ENCODE results near the gene ASAH2.

ASAH2 gene

DNA sequence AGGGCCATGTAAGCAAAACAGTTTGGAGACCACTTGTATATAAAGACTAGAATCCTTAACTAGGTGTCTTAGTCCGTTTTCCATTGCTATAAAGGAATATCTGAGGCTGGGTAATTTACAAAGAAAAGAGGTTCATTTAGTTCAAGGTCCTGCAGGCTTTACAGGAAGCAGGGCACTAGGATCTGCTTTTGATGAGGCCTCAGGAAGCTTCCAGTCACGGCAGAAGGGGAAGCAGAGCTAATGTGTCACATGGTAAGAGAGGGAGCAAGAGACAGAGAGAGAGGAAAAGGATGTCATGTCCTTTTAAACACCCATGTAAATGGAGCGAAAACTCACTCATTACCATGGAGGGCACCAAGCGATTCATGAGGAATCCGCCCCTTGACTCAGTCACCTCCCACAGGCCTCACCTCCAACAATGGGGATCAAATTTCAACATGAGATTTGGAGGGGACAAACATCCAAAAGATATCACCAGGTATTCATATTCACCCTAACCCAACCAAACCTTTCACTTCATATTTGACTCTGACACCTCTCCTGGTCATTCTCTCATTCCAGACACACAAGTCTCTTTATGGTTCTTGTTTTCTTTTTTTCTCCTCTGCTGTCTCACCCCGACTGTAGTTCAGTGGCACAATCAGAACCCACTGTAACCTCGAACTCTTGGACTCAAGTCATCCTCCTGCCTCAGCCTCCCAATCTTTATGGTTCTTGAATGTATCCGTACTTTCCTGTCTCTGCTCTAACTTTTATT lies 30.1 kb upstream of the ASAH2 start:
- H3K27me3 ChIP-seq, result peaks cover 35% of the 10 kb centered on the region
- TF ChIP-seq CTCF (IDR thresholded peaks at IDR 0.05), result no peak
- no peak overlapping the region for H3K4me3 ChIP-seq (ENCODE audit: low read depth in 1 of 2, low read length in 1 of 2)
- H3K36me3 ChIP-seq, result no peaks in the 10 kb centered on the region
- no peaks in the 10 kb centered on the region for H3K4me1 ChIP-seq (ENCODE audit: control insufficient read depth in 1 of 2, insufficient read depth in 1 of 2, low read depth in 1 of 2, low read length in 1 of 2)
- H3K9me3 ChIP-seq, result no peaks in the 10 kb centered on the region
- no peak overlapping the region for H3K27ac ChIP-seq

DNA sequence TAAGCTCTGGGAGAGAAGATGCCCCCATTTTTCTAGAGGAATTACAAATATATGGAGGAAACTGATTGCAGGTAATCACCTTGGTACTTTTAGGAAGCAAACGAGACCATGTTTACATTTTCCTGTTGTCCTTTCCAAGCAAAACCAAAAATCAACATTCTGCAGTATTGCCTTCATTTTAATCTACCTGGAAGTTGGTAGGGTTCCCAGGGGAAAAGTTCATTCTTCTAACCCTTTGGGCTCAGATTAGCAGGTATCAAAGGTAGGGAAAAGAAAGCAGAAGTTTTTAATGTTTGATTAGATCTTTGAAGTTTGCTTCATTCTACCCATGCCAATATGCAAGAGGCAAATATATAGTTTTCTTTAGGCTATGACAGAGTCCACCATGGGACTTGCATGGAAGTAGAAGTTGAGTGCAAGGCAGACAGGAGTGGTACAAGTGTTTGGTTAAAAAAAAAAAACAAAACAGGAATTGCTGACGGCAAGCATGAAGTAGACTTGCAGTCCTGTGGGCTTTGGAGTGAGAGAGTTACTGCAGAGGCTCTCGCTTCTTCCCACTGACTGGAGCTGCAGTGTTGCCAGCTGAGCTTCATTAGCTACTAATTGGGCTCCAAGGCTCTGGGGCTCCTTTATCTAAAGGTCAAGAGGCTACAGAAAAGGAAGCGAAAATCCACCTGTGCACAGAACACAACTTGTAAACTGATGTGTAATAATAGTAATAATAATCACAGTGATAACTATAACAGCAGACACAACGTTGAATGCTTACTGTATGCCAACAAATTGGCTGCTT lies 28.9 kb upstream of the ASAH2 start:
- Histone ChIP-seq H3K27ac (no peak overlapping the region), H3K27me3 (peaks cover 38% of the 10 kb centered on the region), H3K9me3 (no peaks in the 10 kb centered on the region), H3K36me3 (no peaks in the 10 kb centered on the region), H3K4me3 (ENCODE audit: low read depth in 1 of 2, low read length in 1 of 2) (no peak overlapping the region), H3K4me1 (ENCODE audit: control insufficient read depth in 1 of 2, insufficient read depth in 1 of 2, low read depth in 1 of 2, low read length in 1 of 2) (no peaks in the 10 kb centered on the region)
- TF ChIP-seq CTCF (IDR thresholded peaks at IDR 0.05), result no peak

DNA sequence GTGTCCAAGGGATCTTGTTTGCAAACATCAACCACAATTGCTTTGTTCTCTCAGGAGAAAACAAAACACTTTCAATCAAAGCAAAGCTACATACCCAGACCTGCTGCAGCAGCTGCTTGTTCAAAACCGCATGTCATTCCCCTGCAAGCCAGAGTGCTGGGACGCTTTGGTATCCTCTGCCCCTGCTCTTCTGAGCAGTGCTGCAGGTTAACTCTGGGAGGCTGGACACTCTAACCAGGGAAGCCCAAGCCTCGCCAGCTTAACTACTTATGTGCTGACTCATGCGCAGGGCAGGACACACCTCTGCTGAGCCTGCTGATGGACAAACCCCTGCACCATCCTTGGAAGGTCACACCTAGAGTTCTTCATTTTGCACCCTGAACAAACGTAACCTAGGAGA lies 28.2 kb upstream of the ASAH2 start:
- H3K4me1 ChIP-seq (ENCODE audit: control insufficient read depth in 1 of 2, insufficient read depth in 1 of 2, low read depth in 1 of 2, low read length in 1 of 2), result no peaks in the 10 kb centered on the region

GRCh38 chr10:50275650-50276235 lies 24.4 kb upstream of the ASAH2 start:
- H3K27me3 ChIP-seq, result peaks cover 32% of the 10 kb centered on the region
- H3K4me1 ChIP-seq (ENCODE audit: control insufficient read depth in 1 of 2, insufficient read depth in 1 of 2, low read depth in 1 of 2, low read length in 1 of 2), result no peaks in the 10 kb centered on the region
- H3K4me3 ChIP-seq (ENCODE audit: low read depth in 1 of 2, low read length in 1 of 2), result no peak overlapping the region
- no peaks in the 10 kb centered on the region for H3K9me3 ChIP-seq
- TF ChIP-seq CTCF (IDR thresholded peaks at IDR 0.05), result no peak
- H3K36me3 ChIP-seq, result no peaks in the 10 kb centered on the region
- no peak overlapping the region for H3K27ac ChIP-seq

More for the DNA sequence above, 28.2 kb upstream of the ASAH2 start:
- no peak overlapping the region for H3K27ac ChIP-seq
- no peak overlapping the region for H3K4me3 ChIP-seq (ENCODE audit: low read depth in 1 of 2, low read length in 1 of 2)
- no peaks in the 10 kb centered on the region for H3K9me3 ChIP-seq
- H3K36me3 ChIP-seq, result no peaks in the 10 kb centered on the region
- H3K27me3 ChIP-seq, result peaks cover 38% of the 10 kb centered on the region
- TF ChIP-seq CTCF (IDR thresholded peaks at IDR 0.05), result no peak

DNA sequence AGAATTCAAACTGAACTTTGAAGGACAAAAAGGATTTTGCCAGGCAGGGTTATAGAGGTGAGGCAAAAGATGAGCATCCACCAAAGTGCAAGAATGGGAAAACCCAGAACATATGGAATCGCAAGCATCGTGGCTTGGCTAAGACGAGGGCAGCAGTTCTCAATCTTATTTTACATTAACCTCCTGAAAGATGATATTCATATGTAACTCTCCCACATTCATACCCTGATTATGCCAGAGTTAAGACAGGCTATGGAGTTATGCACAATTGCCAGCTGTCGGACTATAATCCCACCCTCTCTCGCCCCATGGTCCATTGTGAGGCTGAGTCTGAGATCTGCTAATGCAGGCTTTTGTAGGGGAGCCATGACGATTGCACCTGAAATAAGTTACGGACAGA lies 21.2 kb upstream of the ASAH2 start:
- Histone ChIP-seq H3K4me3 (ENCODE audit: low read depth in 1 of 2, low read length in 1 of 2) (no peak overlapping the region), H3K4me1 (ENCODE audit: control insufficient read depth in 1 of 2, insufficient read depth in 1 of 2, low read depth in 1 of 2, low read length in 1 of 2) (no peaks in the 10 kb centered on the region), H3K27ac (no peak overlapping the region), H3K36me3 (no peaks in the 10 kb centered on the region), H3K9me3 (no peaks in the 10 kb centered on the region), H3K27me3 (peaks cover 18% of the 10 kb centered on the region)
- TF ChIP-seq CTCF (IDR thresholded peaks at IDR 0.05), result no peak
